Measurements from ENCODE around the gene TSPAN5.
"Not testable (repeated sequence)": the region's sequence is repeated elsewhere in the genome, so short reads cannot be mapped to it uniquely, and the experiment has no call there.

- TF ChIP-seq POLR2A, CTCF (IDR thresholded peaks at IDR 0.05): not testable (repeated sequence)
These were observed 197.1 kb downstream of the TSPAN5 start for GRCh38 chr4:98461121-98461865.

Data from lower leg skin (tissue), 3 donors.